MCF 10A (cell line): ENCODE data around the gene NCF4. TPM values are rescaled to one million over a fixed set of nuclear protein-coding genes. Genes with fewer than 3 reads are reported as not detected.

Source experiments
- BruUV-seq: library from RNA; stranded (reverse); fragments of 400-500 nt; replicated peaks from 2 replicates; lab custom pipeline; 2021; lab: Mats Ljungman, UMichigan
- CTCF ChIA-PET: fragments of 300-600 bp; sonication (Branson Sonifier 250); formaldehyde crosslinking; extraction: SDS; loops from one replicate; lab custom pipeline; 2021; ENCODE audit warnings: antibody characterized with exemption, inconsistent platforms; lab: Yijun Ruan, JAX
- POLR2A ChIA-PET: fragments of 300-600, 350-650 bp; sonication (Branson Sonifier 250); formaldehyde crosslinking; extraction: SDS; loops from one replicate; lab custom pipeline; 2020; ENCODE audit warnings: antibody characterized with exemption, inconsistent platforms; lab: Yijun Ruan, JAX
- DNase-seq: peaks from one replicate; pipeline ENCODE4 v3.0.0-alpha.2; 2018; ENCODE audit not compliant: unreplicated experiment
- H3K27ac Mint-ChIP-seq: one replicate; pipeline ENCODE4 v1.8.0; 2022; ENCODE audit warnings: mild to moderate bottlenecking, low read depth, mixed read lengths; ENCODE audit not compliant: unreplicated experiment
- H3K27me3 Mint-ChIP-seq: one replicate; pipeline ENCODE4 v1.8.0; 2022; ENCODE audit warnings: mixed read lengths; ENCODE audit not compliant: insufficient read depth, unreplicated experiment
- H3K36me3 Mint-ChIP-seq: one replicate; pipeline ENCODE4 v1.8.0; 2022; ENCODE audit warnings: mild to moderate bottlenecking, moderate library complexity, mixed read lengths; ENCODE audit not compliant: insufficient read depth, unreplicated experiment
- H3K4me1 Mint-ChIP-seq: one replicate; pipeline ENCODE4 v1.8.0; 2022; ENCODE audit warnings: mixed read lengths; ENCODE audit not compliant: insufficient read depth, unreplicated experiment
- H3K4me3 Mint-ChIP-seq: one replicate; pipeline ENCODE4 v1.8.0; 2022; ENCODE audit warnings: mild to moderate bottlenecking, moderate library complexity, mixed read lengths; ENCODE audit not compliant: unreplicated experiment
- H3K9me3 Mint-ChIP-seq: one replicate; pipeline ENCODE4 v1.8.0; 2022; ENCODE audit warnings: mixed read lengths; ENCODE audit not compliant: unreplicated experiment
- intact Hi-C: fragments of 100-400 bp; cut with micrococcal nuclease; formaldehyde crosslinking; loops from 2 replicates; pipeline ENCODE4 v1.14.1; 2022
- total RNA-seq: library from RNA; stranded (reverse); gene quantifications from 2 replicates; pipeline ENCODE4 v1.2.3, GENCODE V29; 2022
- TF ChIP-seq, protein P1 (sequence below): fragments of 200-600 bp; IDR thresholded peaks from one replicate; pipeline ENCODE4 v1.8.0; 2022; ENCODE audit warnings: antibody characterized with exemption, mild to moderate bottlenecking; ENCODE audit not compliant: unreplicated experiment

The NCF4 gene
- total RNA-seq, 1 experiment from 2014 or later: not detected

DNA sequence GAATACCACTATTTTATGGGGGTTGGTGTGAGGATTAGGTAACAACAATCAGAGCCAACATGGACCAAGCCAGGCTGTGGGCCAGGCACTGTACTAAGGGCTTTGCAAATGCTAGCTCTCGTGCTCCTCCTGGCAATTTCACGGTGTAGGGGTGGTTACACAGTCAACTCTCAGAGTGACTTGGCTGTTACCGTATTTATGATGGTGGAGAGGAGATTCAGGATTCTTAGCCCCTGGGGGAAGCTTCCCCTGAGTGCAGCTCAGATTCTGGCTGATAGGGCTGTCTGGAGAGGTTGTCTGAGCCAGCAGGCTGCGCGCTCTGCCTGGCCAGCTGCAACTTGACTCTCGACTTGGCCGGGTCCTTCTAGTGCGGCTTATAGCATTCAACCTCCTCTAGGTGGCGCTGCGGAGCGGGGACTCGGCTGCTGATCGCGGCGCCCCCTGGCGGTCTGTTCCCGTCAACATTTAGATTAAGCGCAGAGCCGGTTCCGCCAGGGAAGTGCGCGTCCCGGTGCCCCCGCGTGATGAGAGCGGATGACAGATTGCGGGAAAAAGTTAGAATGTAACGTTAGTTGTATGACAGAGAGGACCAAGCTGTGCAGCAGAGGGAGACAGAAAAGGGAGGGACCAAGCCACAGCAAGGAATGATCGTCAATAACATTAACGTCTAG lies 4.5 kb upstream of the NCF4 start:
- H3K4me3 Mint-ChIP-seq: peak overlapping the region; percentile 2
- POLR2A ChIA-PET: interaction anchor here (0.9 to 1.7 kb wide), 3 partner anchors 15 to 342 kb away, joined by 3 to 4 read pairs (median 4); no protein-coding TSS in a partner anchor

DNA sequence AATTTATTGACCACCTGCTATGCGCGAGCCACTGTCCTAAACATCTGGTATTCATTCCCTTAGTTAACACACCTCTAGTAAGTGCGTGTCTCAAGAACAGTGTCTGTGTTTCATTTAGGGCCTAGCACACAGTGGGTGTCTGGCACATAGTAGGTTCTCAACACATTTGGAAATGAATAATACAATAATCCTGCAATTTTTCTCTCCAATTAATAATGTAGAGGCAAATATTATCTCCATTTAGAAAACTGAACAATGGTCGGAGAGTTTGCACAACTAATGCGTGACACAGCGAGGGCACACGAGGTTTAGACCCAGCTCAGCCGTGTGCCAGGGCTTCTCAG lies 4.0 kb upstream of the NCF4 start:
- no peaks in the 10 kb centered on the region for H3K9me3 Mint-ChIP-seq
- intact Hi-C loops: loop anchor here (1.0 to 2.0 kb wide), 3 partner anchors 74 to 188 kb away; no protein-coding TSS in a partner anchor
- H3K27ac Mint-ChIP-seq: no peak overlapping the region
- BruUV-seq: no TSS peak
- ChIA-PET POLR2A (interaction anchor here (0.9 to 1.7 kb wide), 3 partner anchors 14 to 342 kb away, joined by 3 to 4 read pairs (median 4); no protein-coding TSS in a partner anchor), CTCF (interaction anchor here (0.6 to 6.2 kb wide), 48 partner anchors 10 to 386 kb away, joined by 3 to 93 read pairs (median 5); partner anchors contain the start of genes IFT27 and RAC2)
- no peaks in the 10 kb centered on the region for H3K36me3 Mint-ChIP-seq
- H3K27me3 Mint-ChIP-seq: peaks cover 23% of the 10 kb centered on the region
- H3K4me1 Mint-ChIP-seq: peaks cover 14% of the 10 kb centered on the region
- no peak for DNase-seq
- H3K4me3 Mint-ChIP-seq: peak overlapping the region; percentile 2
- TF ChIP-seq, protein P1, sequence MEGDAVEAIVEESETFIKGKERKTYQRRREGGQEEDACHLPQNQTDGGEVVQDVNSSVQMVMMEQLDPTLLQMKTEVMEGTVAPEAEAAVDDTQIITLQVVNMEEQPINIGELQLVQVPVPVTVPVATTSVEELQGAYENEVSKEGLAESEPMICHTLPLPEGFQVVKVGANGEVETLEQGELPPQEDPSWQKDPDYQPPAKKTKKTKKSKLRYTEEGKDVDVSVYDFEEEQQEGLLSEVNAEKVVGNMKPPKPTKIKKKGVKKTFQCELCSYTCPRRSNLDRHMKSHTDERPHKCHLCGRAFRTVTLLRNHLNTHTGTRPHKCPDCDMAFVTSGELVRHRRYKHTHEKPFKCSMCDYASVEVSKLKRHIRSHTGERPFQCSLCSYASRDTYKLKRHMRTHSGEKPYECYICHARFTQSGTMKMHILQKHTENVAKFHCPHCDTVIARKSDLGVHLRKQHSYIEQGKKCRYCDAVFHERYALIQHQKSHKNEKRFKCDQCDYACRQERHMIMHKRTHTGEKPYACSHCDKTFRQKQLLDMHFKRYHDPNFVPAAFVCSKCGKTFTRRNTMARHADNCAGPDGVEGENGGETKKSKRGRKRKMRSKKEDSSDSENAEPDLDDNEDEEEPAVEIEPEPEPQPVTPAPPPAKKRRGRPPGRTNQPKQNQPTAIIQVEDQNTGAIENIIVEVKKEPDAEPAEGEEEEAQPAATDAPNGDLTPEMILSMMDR: no peak

More for the DNA sequence above, 4.5 kb upstream of the NCF4 start:
- BruUV-seq: no TSS peak
- H3K27me3 Mint-ChIP-seq: peaks cover 28% of the 10 kb centered on the region
- TF ChIP-seq, protein P1: peak; percentile 100
- intact Hi-C loops: loop anchor here (1.0 to 2.0 kb wide), 3 partner anchors 74 to 189 kb away; no protein-coding TSS in a partner anchor
- no peaks in the 10 kb centered on the region for H3K36me3 Mint-ChIP-seq
- CTCF ChIA-PET: interaction anchor here (0.6 to 6.2 kb wide), 73 partner anchors 9 to 518 kb away, joined by 3 to 93 read pairs (median 4); partner anchors contain the start of genes IFT27, PVALB and RAC2
- no peaks in the 10 kb centered on the region for H3K9me3 Mint-ChIP-seq
- peak; percentile 87 for DNase-seq
- no peak overlapping the region for H3K27ac Mint-ChIP-seq
- H3K4me1 Mint-ChIP-seq: peaks cover 14% of the 10 kb centered on the region

DNA sequence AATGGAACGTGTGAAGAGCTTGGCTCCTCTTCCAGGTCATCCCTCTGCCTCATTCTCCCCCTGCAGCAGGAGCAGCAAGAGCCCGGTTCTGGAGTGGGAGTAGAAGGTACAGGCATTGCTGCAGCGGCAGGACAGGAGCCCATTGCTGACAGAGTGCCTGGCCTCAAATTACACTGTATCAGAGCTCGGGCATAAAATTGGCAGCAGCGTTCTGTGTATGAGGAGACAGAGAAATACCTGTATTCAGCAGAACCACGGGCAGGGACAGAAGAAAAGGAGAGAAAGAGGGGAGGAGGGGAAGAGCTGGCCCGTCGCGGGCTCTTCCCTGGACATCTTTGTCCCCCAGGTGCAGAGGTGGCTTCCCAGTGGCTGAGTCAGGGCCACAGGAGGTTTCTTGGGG lies 2.6 kb upstream of the NCF4 start:
- intact Hi-C loops: no loop called here
- H3K4me3 Mint-ChIP-seq: no peak overlapping the region
- ChIA-PET CTCF (interaction anchor here (0.7 to 6.2 kb wide), 11 partner anchors 10 to 376 kb away, joined by 3 to 93 read pairs (median 9); partner anchors contain the start of gene IFT27), POLR2A (interaction anchor here (0.6 kb wide), 1 partner anchor 76 kb away, joined by 3 read pairs; no protein-coding TSS in a partner anchor)
- no peak overlapping the region for H3K27ac Mint-ChIP-seq
- BruUV-seq: no TSS peak
- TF ChIP-seq, protein P1: no peak
- no peaks in the 10 kb centered on the region for H3K9me3 Mint-ChIP-seq
- H3K4me1 Mint-ChIP-seq: peaks cover 14% of the 10 kb centered on the region
- peaks cover 23% of the 10 kb centered on the region for H3K27me3 Mint-ChIP-seq
- DNase-seq: no peak
- H3K36me3 Mint-ChIP-seq: no peaks in the 10 kb centered on the region

DNA sequence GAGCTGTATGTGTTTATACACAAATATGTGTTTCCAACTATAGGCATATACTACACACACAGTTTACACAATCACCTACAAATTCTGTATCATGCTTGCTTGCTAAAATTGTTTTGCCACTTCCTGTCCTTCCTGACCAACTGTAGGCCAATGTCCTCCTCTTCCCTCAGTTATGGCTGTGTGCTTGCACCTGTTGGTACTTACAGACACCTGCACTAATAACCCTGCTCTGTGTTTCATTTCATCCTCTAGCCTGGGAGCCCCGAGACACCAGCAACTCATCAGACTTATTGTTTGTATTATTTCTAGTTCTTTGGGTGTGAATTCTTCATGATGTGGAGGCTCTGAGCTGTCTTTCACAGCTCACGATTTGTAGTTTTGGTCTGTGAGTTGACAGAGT lies 1.8 kb upstream of the NCF4 start:
- H3K4me3 Mint-ChIP-seq: no peak overlapping the region

More for the DNA sequence above, 1.8 kb upstream of the NCF4 start:
- ChIA-PET CTCF (interaction anchor here (0.6 to 6.2 kb wide), 13 partner anchors 12 to 313 kb away, joined by 3 to 73 read pairs (median 5); no protein-coding TSS in a partner anchor), POLR2A (interaction anchor here (1.3 to 1.5 kb wide), 3 partner anchors 11 to 341 kb away, joined by 3 to 5 read pairs (median 3); no protein-coding TSS in a partner anchor)
- BruUV-seq: no TSS peak
- TF ChIP-seq, protein P1: no peak
- H3K36me3 Mint-ChIP-seq: no peaks in the 10 kb centered on the region
- DNase-seq: no peak
- H3K9me3 Mint-ChIP-seq: no peaks in the 10 kb centered on the region
- H3K4me1 Mint-ChIP-seq: peaks cover 14% of the 10 kb centered on the region
- no peak overlapping the region for H3K27ac Mint-ChIP-seq
- intact Hi-C loops: no loop called here
- H3K27me3 Mint-ChIP-seq: peaks cover 23% of the 10 kb centered on the region
